Right atrium auricular region (tissue), 2 donors: ENCODE results near the gene ASIC2. TPM values are rescaled to one million over a fixed set of nuclear protein-coding genes. Genes with fewer than 3 reads are reported as not detected.

Experiments used
- DNase-seq: peaks from one replicate; pipeline ENCODE4 v3.0.0-alpha.2; 2019; ENCODE audit warnings: low spot score
- H3K27ac ChIP-seq, 2 donors: fragments of 200-600 bp; sonication (generic); 1 replicate in 1 of 2; 2 replicates in 1 of 2; pipeline ENCODE4 v1.5.1; 2016 to 2019
- H3K27me3 ChIP-seq, 2 donors: fragments of 200-600 bp; sonication (generic); one replicate each; pipeline versions ENCODE4 v1.5.1 to v1.6.0; 2017 to 2019
- H3K36me3 ChIP-seq: fragments of 200-600 bp; sonication (generic); one replicate; pipeline ENCODE4 v1.5.1; 2016
- H3K4me1 ChIP-seq, 2 donors: fragments of 200-600 bp; sonication (generic); one replicate each; pipeline versions ENCODE4 v1.5.1 to v1.6.0; 2017 to 2019
- H3K4me3 ChIP-seq, 2 donors: fragments of 200-600 bp; sonication (generic); 1 replicate in 1 of 2; 2 replicates in 1 of 2; pipeline ENCODE4 v1.5.1; 2017 to 2019; ENCODE audit warnings: mild to moderate bottlenecking in 1 of 2, moderate library complexity in 1 of 2
- H3K9me3 ChIP-seq, 2 donors: fragments of 200-600 bp; sonication (generic); one replicate each; pipeline ENCODE4 v1.5.1; 2019
- total RNA-seq, 2 donors: library from RNA; depleted of rRNA; stranded (reverse); fragments of >200 nt; gene quantifications; one replicate each; pipeline ENCODE4 v1.1.0, GENCODE V29; 2016
- TF ChIP-seq, protein P1 (sequence below), 2 donors: fragments of 200-600 bp; sonication (generic); IDR thresholded peaks; one replicate each; pipeline ENCODE4 v1.5.1; 2019; ENCODE audit warnings: antibody characterized with exemption in 2 of 2

Gene ASIC2
- total RNA-seq, 2 donors from 2014 or later = 0.75 TPM; not detected in 1

DNA sequence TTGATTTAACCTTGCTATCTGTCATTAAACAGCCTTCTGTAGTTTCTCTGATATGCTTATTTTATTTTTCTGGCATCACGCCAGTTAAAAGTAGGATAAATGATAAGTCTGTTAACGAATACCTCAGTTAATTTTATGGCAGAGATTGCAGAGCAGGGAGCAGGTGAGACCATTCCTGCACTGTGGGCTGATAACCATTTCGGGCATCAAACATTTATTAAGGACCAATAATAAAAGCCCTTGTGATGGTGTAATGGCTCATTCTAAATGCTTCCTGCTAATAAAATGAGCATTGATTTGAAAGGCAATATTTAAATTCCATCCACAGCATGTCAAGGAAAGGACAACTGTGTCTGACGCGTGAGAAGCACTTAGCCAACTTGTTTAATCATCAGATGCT lies 94.1 kb downstream of the ASIC2 start:
- Histone ChIP-seq H3K4me1 (no peaks in the 10 kb centered on the region), H3K27ac (no peak overlapping the region), H3K4me3 (no peak overlapping the region), H3K36me3 (no peaks in the 10 kb centered on the region), H3K27me3 (no peaks in the 10 kb centered on the region), H3K9me3 (no peaks in the 10 kb centered on the region)
- DNase-seq = no peak
- TF ChIP-seq, protein P1, sequence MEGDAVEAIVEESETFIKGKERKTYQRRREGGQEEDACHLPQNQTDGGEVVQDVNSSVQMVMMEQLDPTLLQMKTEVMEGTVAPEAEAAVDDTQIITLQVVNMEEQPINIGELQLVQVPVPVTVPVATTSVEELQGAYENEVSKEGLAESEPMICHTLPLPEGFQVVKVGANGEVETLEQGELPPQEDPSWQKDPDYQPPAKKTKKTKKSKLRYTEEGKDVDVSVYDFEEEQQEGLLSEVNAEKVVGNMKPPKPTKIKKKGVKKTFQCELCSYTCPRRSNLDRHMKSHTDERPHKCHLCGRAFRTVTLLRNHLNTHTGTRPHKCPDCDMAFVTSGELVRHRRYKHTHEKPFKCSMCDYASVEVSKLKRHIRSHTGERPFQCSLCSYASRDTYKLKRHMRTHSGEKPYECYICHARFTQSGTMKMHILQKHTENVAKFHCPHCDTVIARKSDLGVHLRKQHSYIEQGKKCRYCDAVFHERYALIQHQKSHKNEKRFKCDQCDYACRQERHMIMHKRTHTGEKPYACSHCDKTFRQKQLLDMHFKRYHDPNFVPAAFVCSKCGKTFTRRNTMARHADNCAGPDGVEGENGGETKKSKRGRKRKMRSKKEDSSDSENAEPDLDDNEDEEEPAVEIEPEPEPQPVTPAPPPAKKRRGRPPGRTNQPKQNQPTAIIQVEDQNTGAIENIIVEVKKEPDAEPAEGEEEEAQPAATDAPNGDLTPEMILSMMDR (IDR thresholded peaks at IDR 0.05) = no peak

DNA sequence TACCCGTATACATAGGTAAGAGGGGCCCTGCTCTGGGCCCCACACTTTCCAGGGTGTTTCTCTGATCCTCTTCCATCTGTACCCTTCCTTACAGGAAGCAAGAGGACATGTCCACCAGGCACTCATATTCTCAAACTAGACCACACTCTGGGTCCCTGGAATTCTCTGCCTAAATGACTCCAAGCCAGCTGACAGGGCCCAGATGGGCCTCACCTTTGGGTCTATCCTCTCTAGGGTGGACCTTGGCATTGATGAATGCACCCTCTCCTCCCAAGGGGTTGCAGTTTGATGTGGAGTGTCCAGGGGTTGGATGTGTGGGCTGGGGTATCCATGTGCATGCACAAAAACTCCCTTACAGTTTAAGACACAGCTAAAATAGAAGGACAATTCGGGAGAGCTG lies 95.8 kb downstream of the ASIC2 start:
- H3K27me3 ChIP-seq = no peaks in the 10 kb centered on the region
- TF ChIP-seq, protein P1 (IDR thresholded peaks at IDR 0.05) = no peak

DNA sequence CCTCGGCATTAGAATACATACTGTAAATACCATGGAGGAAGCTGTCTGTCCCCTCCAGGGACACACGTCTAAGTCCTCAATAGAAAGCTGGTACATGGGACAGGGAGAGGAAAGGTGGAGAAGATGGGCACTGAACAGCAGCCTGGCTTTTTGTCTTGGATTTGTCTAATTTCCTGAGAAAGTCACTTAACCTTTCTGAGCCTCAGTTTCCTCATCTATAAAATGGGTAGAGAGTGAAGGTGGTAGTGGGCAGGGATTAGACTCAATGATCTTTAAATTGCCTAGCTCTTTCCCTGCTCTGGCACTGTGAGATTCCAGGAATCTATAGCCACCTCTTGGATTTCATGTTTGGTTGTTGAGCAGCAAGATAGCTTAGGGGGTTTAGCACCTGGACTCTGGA lies 96.2 kb downstream of the ASIC2 start:
- no peaks in the 10 kb centered on the region for H3K27me3 ChIP-seq
- H3K36me3 ChIP-seq = no peaks in the 10 kb centered on the region
- no peak overlapping the region for H3K27ac ChIP-seq
- no peaks in the 10 kb centered on the region for H3K9me3 ChIP-seq
- no peak for DNase-seq
- no peaks in the 10 kb centered on the region for H3K4me1 ChIP-seq
- H3K4me3 ChIP-seq = no peak overlapping the region
- TF ChIP-seq, protein P1 (IDR thresholded peaks at IDR 0.05) = no peak

More for the DNA sequence above, 95.8 kb downstream of the ASIC2 start:
- no peak overlapping the region for H3K4me3 ChIP-seq
- no peak overlapping the region for H3K27ac ChIP-seq
- no peaks in the 10 kb centered on the region for H3K4me1 ChIP-seq
- no peak for DNase-seq
- no peaks in the 10 kb centered on the region for H3K36me3 ChIP-seq
- H3K9me3 ChIP-seq = no peaks in the 10 kb centered on the region

DNA sequence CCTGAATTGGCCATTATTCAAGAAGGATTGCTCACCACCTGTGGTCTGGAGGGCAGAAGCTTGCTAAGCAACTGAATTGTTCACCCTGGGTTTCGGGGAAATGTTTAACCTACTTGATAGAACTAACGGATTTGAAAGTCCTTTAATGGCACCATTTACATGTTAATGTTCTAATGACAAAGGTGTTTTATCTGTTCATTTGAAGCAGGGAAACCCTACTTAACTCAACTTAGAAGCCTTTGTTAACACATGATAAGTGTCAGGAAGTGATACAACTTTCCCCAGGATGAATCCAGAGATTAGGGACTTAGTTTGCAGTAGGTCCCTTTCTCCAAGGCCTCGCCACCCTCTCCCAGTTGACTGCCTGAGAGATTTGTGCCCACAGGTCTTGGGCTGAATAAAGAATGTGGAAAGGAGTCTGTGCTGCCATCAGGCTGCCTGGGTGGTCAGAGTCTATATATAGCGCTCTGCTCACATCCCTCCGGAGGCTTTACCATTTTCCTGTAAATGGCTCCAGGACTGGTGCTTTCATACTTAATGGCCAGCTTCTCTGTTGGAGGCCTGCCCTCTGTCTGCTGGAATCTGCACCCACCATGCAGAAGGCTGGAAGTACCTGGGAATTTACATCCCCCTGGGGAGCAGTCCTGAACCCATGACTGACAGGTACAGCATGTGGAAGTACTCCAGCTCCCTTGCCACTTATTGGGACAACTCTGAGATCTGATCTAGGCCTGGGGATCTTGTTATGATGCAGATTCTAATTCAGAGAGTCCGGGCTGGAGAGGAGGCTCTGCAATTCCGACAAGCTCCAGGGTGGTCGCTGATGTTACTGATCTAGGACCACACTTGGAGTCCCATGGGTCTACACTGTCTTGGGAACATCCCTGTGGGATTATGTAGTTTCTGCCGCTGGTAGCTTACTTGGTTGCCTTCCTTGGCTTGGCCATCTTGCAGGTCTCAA lies 99.9 kb downstream of the ASIC2 start:
- TF ChIP-seq, protein P1 (IDR thresholded peaks at IDR 0.05) = no peak
- H3K27ac ChIP-seq = no peak overlapping the region
- no peaks in the 10 kb centered on the region for H3K27me3 ChIP-seq
- no peak for DNase-seq
- no peak overlapping the region for H3K4me3 ChIP-seq
- H3K36me3 ChIP-seq = no peaks in the 10 kb centered on the region
- no peaks in the 10 kb centered on the region for H3K9me3 ChIP-seq
- H3K4me1 ChIP-seq = no peaks in the 10 kb centered on the region

- H3K9me3 ChIP-seq = no peaks in the 10 kb centered on the region
- H3K36me3 ChIP-seq = no peaks in the 10 kb centered on the region
- TF ChIP-seq, protein P1 (IDR thresholded peaks at IDR 0.05) = no peak
- H3K4me1 ChIP-seq = no peaks in the 10 kb centered on the region
- no peak overlapping the region for H3K4me3 ChIP-seq
- no peak overlapping the region for H3K27ac ChIP-seq
- H3K27me3 ChIP-seq = no peaks in the 10 kb centered on the region
- DNase-seq = no peak
Measured at GRCh38 chr17:33183487-33184026, 109.5 kb downstream of the ASIC2 start.
